NB4 (cell line): ENCODE data around the gene PHF2.

Experiments used
- MAX ChIP-seq: IDR thresholded peaks from 2 replicates; pipeline ENCODE4 v1.6.1; 2011; ENCODE audit warnings: low read depth, low read length
- MYC ChIP-seq: IDR thresholded peaks from 2 replicates; pipeline ENCODE4 v1.6.1; 2011; ENCODE audit warnings: low read depth, low read length
- POLR2A ChIP-seq: IDR thresholded peaks from 2 replicates; pipeline ENCODE4 v1.6.1; 2011; ENCODE audit warnings: mild to moderate bottlenecking; ENCODE audit not compliant: insufficient read length; ENCODE audit errors: extremely low read depth
- TF ChIP-seq, protein P1 (sequence below): IDR thresholded peaks from one replicate; pipeline ENCODE4 v1.5.1; 2012; ENCODE audit warnings: low read depth, low read length

DNA sequence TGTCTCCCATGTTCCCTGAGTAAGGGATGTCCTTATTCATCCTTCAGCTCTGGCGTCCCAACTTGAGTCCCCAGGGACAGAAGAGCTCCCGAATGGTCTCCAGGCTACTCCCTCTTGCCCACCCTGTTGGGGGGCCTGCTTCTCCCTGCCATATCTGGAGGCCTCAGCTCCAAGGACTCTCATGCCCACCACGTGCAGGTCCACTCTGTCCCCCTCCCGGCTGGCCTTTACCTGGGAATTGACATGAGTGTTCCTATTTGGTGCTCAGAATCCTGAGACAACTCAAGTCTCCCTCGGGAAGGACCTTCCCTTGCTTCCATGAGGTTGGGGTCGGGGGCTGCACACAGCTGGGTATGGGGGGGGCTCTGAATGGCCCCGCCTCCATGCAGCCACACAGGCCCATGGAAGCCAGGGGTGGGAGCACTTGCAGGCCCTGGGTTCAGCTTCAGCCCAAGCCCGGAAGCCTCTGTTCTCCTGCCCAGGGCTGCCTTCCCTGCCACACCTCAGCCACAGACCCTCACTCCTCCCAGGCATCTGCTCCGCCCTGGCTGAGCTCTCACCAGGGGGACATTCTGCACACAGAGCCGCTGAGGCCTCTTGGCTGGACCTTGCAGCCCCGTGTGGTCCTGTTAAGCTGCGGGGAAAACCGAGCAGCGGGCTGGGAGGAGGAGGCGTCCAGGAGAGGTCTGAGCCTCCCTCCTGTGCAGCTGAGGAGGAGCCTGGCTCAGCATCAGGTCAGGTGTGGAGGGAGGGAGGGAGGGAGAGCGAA, 121.9 kb downstream of the PHF2 start:
- TF ChIP-seq, protein P1, sequence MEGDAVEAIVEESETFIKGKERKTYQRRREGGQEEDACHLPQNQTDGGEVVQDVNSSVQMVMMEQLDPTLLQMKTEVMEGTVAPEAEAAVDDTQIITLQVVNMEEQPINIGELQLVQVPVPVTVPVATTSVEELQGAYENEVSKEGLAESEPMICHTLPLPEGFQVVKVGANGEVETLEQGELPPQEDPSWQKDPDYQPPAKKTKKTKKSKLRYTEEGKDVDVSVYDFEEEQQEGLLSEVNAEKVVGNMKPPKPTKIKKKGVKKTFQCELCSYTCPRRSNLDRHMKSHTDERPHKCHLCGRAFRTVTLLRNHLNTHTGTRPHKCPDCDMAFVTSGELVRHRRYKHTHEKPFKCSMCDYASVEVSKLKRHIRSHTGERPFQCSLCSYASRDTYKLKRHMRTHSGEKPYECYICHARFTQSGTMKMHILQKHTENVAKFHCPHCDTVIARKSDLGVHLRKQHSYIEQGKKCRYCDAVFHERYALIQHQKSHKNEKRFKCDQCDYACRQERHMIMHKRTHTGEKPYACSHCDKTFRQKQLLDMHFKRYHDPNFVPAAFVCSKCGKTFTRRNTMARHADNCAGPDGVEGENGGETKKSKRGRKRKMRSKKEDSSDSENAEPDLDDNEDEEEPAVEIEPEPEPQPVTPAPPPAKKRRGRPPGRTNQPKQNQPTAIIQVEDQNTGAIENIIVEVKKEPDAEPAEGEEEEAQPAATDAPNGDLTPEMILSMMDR = no peak
- no peak for TF ChIP-seq MAX
- no peak for TF ChIP-seq MYC
- TF ChIP-seq POLR2A = no peak
